ENCODE data around the gene MYADM.

Gene MYADM

DNA sequence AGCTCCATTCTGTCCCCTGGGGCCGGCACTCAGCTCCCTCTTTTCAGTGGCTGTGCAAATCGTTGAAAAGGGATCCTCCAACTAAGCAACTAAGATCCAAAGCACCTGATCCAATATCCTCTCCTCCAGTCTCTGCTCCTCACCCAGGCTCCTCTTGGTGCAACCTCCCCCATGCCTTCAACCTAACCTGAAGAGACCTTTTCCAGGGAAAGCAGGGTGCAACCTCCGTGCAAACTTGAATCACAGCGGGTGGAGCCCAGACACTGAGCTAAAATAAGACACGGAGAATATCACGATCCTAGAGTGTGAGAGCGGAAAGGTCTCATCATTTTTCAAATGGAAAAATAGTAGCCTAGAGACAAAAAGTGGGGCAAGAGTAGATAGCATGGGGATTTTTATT lies 49.7 kb downstream of the MYADM start:
- no peak for DNase-seq

Data from activated effector memory CD4-positive, alpha-beta T cell treated with Interleukin-2 at 50 U/mL for 16 hours (primary cell).